Activated T-helper 17 cell treated with anti-CD3 and anti-CD28 coated beads, Interleukin-2, amount 50 U/mL, for 72 hours (primary cell): ENCODE data around the gene NMUR1. TPM values are rescaled to one million over a fixed set of nuclear protein-coding genes. Genes with fewer than 3 reads are reported as not detected.

Experiments
- ATAC-seq: fragments of 150-1000 bp; cut with Tn5 transposase; replicated peaks from 2 replicates; pipeline ENCODE4 v1.10.0; 2021; ENCODE audit warnings: mild to moderate bottlenecking, moderate library complexity
- H3K27ac Mint-ChIP-seq: one replicate; pipeline ENCODE4 v1.8.0; 2022; ENCODE audit warnings: mixed read lengths
- H3K27me3 Mint-ChIP-seq: one replicate; pipeline ENCODE4 v1.8.0; 2022; ENCODE audit warnings: mixed read lengths
- H3K36me3 Mint-ChIP-seq: one replicate; pipeline ENCODE4 v1.8.0; 2022; ENCODE audit warnings: low read depth, mild to moderate bottlenecking, mixed read lengths
- H3K4me1 Mint-ChIP-seq: one replicate; pipeline ENCODE4 v1.8.0; 2022; ENCODE audit warnings: mixed read lengths
- H3K4me3 Mint-ChIP-seq: one replicate; pipeline ENCODE4 v1.8.0; 2022; ENCODE audit warnings: mild to moderate bottlenecking, mixed read lengths
- H3K9me3 Mint-ChIP-seq: one replicate; pipeline ENCODE4 v1.8.0; 2022; ENCODE audit warnings: mixed read lengths
- total RNA-seq, 2 donors: library from RNA; stranded (reverse); gene quantifications; one replicate each; pipeline ENCODE4 v1.2.3, GENCODE V29; 2022

Gene NMUR1
- total RNA-seq, 2 donors from 2014 or later = 0.15 to 0.21 TPM

GRCh38 chr2:231545105-231545902 is 15.1 kb upstream of the NMUR1 start:
- Mint-ChIP-seq H3K9me3 (peaks cover 6% of the 10 kb centered on the region), H3K27ac (peak overlapping the region; percentile 88), H3K4me3 (peak overlapping the region; percentile 84), H3K36me3 (no peaks in the 10 kb centered on the region), H3K27me3 (no peaks in the 10 kb centered on the region), H3K4me1 (peaks cover 21% of the 10 kb centered on the region)
- ATAC-seq = peak; percentile 99

- Mint-ChIP-seq H3K4me1 (peaks cover 15% of the 10 kb centered on the region), H3K27ac (no peak overlapping the region), H3K4me3 (no peak overlapping the region), H3K36me3 (no peaks in the 10 kb centered on the region), H3K9me3 (peaks cover 6% of the 10 kb centered on the region), H3K27me3 (no peaks in the 10 kb centered on the region)
- no peak for ATAC-seq
Measured at GRCh38 chr2:231542136-231542535, 11.9 kb upstream of the NMUR1 start.

DNA sequence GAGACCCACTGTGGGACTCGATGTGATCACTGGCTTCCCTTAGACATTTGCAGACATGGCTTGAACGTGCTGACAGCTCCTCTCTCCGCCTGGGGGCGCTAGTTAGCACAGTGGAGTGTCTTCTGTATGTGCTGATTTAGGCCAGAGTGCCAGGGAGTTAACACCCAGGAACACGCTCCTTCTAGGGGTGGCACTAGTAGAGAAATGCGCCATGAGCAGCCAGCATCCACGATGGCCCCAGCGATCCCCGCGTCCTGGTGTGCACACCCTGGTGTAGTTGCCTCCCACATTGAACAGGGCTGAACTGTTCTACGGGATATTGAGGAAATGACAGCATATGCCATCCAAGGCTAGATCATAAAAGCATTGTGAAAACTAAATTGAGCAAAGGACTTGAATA is 11.4 kb upstream of the NMUR1 start:
- no peaks in the 10 kb centered on the region for H3K36me3 Mint-ChIP-seq
- peaks cover 15% of the 10 kb centered on the region for H3K4me1 Mint-ChIP-seq
- no peak overlapping the region for H3K4me3 Mint-ChIP-seq
- peaks cover 6% of the 10 kb centered on the region for H3K9me3 Mint-ChIP-seq
- no peak for ATAC-seq
- H3K27ac Mint-ChIP-seq = no peak overlapping the region
- no peaks in the 10 kb centered on the region for H3K27me3 Mint-ChIP-seq

DNA sequence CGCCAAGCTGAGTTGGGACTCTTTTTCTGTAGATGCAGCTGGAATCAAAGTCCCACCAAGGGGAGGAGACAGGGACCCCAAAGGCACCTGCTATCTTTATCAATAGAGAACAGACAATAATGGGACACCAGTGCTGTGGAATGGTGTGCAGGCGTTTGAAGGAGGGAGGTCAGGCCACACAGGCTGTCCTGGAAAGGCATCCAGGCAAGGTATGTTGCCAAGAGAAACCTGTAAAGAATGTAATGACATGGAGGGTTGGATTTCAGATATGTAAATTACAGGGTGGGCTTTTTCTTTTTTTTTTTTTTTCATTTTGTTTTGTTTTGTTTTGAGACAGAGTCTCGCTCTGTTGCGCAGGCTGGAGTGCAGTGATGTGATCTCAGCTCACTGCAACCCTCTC is 9.7 kb upstream of the NMUR1 start:
- H3K4me1 Mint-ChIP-seq = peaks cover 2% of the 10 kb centered on the region
- peaks cover 6% of the 10 kb centered on the region for H3K9me3 Mint-ChIP-seq

GRCh38 chr2:231535961-231536360 is 5.7 kb upstream of the NMUR1 start:
- no peak for ATAC-seq
- H3K4me1 Mint-ChIP-seq = peaks cover 4% of the 10 kb centered on the region
- no peaks in the 10 kb centered on the region for H3K27me3 Mint-ChIP-seq
- no peak overlapping the region for H3K27ac Mint-ChIP-seq
- no peak overlapping the region for H3K4me3 Mint-ChIP-seq
- no peaks in the 10 kb centered on the region for H3K36me3 Mint-ChIP-seq
- no peaks in the 10 kb centered on the region for H3K9me3 Mint-ChIP-seq

More for the DNA sequence above, 9.7 kb upstream of the NMUR1 start:
- no peaks in the 10 kb centered on the region for H3K36me3 Mint-ChIP-seq
- ATAC-seq = no peak
- H3K27ac Mint-ChIP-seq = no peak overlapping the region
- H3K4me3 Mint-ChIP-seq = no peak overlapping the region
- no peaks in the 10 kb centered on the region for H3K27me3 Mint-ChIP-seq

GRCh38 chr2:231533777-231534125 is 3.5 kb upstream of the NMUR1 start:
- H3K9me3 Mint-ChIP-seq = no peaks in the 10 kb centered on the region
- no peaks in the 10 kb centered on the region for H3K36me3 Mint-ChIP-seq
- peaks cover 7% of the 10 kb centered on the region for H3K4me1 Mint-ChIP-seq
- no peak overlapping the region for H3K4me3 Mint-ChIP-seq
- no peaks in the 10 kb centered on the region for H3K27me3 Mint-ChIP-seq
- H3K27ac Mint-ChIP-seq = no peak overlapping the region
- no peak for ATAC-seq

DNA sequence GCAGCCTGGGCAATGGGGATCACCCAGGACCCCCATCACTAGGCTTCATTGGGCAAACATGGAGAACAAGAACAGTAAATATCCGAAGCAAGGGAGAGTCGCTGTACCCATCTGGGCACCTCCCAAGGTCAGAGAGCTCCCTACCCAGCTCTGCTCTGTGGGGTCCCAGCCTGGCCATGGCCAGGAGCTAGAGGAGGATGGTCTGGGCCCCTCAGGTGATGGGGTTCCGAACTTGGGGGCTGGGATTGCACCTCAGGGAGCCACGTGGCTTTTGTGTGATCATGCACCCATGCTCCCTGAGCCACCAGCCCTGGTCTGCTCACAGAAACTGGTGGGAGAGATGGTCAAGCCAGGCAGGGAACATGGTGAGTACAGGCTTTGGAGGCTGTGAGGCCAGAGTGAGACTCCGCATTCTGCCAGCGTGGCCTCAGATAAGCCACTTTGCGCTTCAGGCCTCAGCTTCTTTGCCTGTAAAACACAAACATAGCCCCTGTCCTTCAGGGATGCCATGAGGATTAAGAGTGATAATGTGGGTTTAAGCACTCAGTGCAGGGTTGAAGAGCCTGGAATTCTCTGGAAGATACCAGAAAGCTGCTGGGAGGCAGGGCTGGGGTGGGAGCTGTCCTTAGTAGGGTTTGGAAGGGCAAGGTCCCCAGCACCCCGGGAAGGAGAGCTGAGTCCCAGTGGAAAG is 3.0 kb upstream of the NMUR1 start:
- H3K4me1 Mint-ChIP-seq = peaks cover 7% of the 10 kb centered on the region
- H3K27me3 Mint-ChIP-seq = no peaks in the 10 kb centered on the region
- no peak for ATAC-seq
- H3K36me3 Mint-ChIP-seq = no peaks in the 10 kb centered on the region
- no peak overlapping the region for H3K27ac Mint-ChIP-seq
- H3K9me3 Mint-ChIP-seq = no peaks in the 10 kb centered on the region
- H3K4me3 Mint-ChIP-seq = no peak overlapping the region

GRCh38 chr2:231532756-231533035 is 2.5 kb upstream of the NMUR1 start:
- H3K27ac Mint-ChIP-seq = no peak overlapping the region
- no peaks in the 10 kb centered on the region for H3K36me3 Mint-ChIP-seq
- peaks cover 7% of the 10 kb centered on the region for H3K4me1 Mint-ChIP-seq
- no peaks in the 10 kb centered on the region for H3K27me3 Mint-ChIP-seq
- no peak overlapping the region for H3K4me3 Mint-ChIP-seq
- H3K9me3 Mint-ChIP-seq = no peaks in the 10 kb centered on the region
- ATAC-seq = no peak

- Mint-ChIP-seq H3K27me3 (no peaks in the 10 kb centered on the region), H3K36me3 (no peaks in the 10 kb centered on the region), H3K4me3 (no peak overlapping the region)
Measured at GRCh38 chr2:231531883-231532755, 1.9 kb upstream of the NMUR1 start.

DNA sequence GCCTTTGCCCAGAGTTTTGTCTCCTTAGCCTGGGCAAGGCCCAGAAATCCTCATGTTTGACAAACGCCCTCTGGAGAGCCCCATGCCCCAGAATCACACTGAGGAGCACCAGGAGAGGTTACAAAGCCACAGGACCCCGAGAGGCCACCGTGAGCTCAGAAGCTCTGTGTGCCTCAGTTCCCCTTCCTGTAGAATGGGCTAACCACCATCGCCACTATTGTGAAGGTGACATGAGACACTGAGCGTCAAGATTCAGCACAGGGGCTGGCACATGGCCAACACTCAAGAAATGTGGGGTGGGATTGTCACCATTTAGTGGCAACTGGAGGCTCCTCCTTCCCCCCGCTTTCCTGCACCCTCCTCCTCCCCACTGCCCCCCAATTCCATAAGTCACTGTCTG is 1.2 kb upstream of the NMUR1 start:
- ATAC-seq = no peak
- Mint-ChIP-seq H3K4me3 (peak overlapping the region; percentile 64), H3K27me3 (no peaks in the 10 kb centered on the region), H3K4me1 (peaks cover 7% of the 10 kb centered on the region), H3K27ac (peak overlapping the region; percentile 19), H3K36me3 (no peaks in the 10 kb centered on the region), H3K9me3 (no peaks in the 10 kb centered on the region)

More at GRCh38 chr2:231531883-231532755, 1.9 kb upstream of the NMUR1 start:
- Mint-ChIP-seq H3K4me1 (peaks cover 7% of the 10 kb centered on the region), H3K9me3 (no peaks in the 10 kb centered on the region), H3K27ac (no peak overlapping the region)
- no peak for ATAC-seq

DNA sequence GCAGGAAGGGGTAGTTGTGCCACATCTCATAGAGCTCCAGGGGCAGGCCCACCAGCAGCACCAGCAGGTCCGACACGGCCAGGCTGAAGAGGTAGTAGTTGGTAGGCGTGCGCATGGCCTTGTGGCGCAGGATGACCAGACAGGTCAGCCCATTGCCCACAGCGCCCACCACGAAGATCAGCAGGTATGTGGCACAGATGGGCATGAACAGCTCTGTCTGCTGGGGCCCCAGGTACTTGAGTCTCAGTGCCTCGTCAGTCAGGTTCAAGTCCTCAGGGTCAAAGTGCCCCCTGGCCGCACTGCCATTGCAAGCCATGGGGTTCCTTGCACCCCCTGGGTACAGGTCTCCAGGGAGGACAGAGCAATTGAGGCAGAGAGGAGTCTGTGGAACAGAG is 1.6 kb downstream of the NMUR1 start:
- no peak overlapping the region for H3K4me3 Mint-ChIP-seq
- H3K27ac Mint-ChIP-seq = no peak overlapping the region
- no peaks in the 10 kb centered on the region for H3K36me3 Mint-ChIP-seq
- no peaks in the 10 kb centered on the region for H3K9me3 Mint-ChIP-seq
- no peak for ATAC-seq
- H3K4me1 Mint-ChIP-seq = peaks cover 7% of the 10 kb centered on the region
- no peaks in the 10 kb centered on the region for H3K27me3 Mint-ChIP-seq

DNA sequence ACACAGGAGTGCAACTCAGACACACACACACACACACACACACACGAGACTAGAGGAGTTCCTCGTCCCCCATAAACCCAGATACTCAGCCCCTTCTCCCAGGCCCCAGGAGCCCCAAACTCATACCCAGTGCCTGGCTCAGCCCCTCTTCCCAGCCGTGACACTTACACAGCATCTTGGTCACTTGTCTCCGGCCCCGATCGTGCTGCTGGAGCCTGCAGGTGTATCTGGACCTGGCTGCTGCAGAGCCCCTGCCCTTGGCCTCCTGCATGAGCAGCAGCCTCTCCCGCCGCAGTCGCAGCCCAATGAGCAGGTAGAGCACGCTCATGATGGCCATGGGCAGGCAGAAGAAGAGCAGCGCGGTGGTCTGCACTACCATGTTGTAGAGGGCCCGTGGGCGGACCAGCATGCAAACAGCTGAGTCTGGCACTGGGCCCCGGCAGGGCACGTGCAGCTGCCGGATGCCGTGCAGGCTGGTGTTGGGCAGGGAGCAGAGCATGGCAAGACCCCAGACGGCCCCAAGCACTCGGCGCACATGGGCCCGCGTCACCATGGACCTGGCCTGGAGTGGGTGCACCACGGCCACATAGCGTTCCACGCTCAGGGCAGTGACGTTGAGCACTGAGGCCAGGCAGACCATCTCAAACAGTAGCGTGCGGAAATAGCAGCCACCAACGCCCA is 2.1 kb downstream of the NMUR1 start:
- Mint-ChIP-seq H3K4me1 (peaks cover 7% of the 10 kb centered on the region), H3K9me3 (no peaks in the 10 kb centered on the region), H3K27me3 (no peaks in the 10 kb centered on the region), H3K4me3 (no peak overlapping the region), H3K36me3 (no peaks in the 10 kb centered on the region), H3K27ac (no peak overlapping the region)
- no peak for ATAC-seq

DNA sequence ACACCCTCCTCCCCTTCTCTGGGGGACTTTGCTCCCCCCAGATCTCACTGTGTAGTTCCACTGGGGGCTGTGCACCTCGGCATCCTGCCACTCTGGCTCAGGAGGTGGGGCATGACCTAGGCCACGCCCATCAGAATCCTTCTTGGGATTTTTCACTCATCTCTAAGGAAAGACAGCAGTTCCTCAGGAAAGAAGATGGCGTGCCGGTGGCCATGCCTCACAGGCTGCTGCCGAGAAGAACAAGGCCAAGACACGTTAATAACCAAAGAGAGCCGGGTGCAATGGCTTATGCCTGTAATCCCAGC is 3.2 kb downstream of the NMUR1 start:
- no peaks in the 10 kb centered on the region for H3K9me3 Mint-ChIP-seq
- H3K27ac Mint-ChIP-seq = no peak overlapping the region
- H3K4me3 Mint-ChIP-seq = no peak overlapping the region
- ATAC-seq = no peak
- no peaks in the 10 kb centered on the region for H3K27me3 Mint-ChIP-seq
- no peaks in the 10 kb centered on the region for H3K36me3 Mint-ChIP-seq
- peaks cover 7% of the 10 kb centered on the region for H3K4me1 Mint-ChIP-seq

DNA sequence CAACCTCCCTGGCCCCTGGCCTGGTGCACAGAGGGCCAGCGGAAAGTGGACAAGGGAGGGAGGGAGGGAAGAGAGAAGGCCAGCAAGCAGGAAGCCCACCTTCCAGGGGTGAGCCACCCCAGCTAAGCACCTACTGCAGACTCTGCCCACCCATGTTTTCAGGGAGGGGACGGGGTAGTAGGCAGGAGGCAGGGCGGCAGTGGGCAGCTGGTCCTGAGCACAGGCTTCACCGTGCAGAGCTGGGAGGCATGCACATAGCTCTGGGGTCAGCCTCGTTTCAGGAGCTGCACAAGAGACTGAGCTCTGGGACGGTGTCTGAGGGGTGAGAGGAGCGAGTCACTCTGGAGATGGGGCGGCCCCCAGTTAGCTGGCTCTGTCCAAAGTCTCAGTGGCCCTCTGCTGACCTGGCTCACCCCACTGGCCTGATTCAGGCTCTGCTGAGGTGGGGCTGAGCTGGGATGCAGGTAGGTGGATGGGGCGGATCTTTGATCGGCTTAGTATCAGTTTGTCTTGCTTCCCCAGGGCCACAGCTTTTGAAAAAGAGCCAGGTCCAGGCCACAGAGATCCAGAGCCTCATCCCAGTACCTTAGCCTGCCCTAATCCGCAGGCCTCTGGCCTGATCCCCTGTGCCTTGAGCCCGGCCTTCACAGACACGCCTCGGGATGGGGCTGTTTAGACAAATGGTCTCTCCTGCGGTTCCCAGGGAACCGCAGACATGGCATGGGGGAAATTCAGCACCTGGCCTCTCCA is 3.7 kb downstream of the NMUR1 start:
- no peak for ATAC-seq
- Mint-ChIP-seq H3K4me3 (no peak overlapping the region), H3K36me3 (no peaks in the 10 kb centered on the region), H3K4me1 (peaks cover 7% of the 10 kb centered on the region), H3K27me3 (no peaks in the 10 kb centered on the region), H3K27ac (no peak overlapping the region), H3K9me3 (no peaks in the 10 kb centered on the region)
